Ovary (tissue), 3 donors: ENCODE measurements around the gene GTPBP10.

Experiments
- CTCF ChIP-seq, 3 donors: fragments of 450-650 bp in 2 of 3; fragments of 200-600 bp in 1 of 3; IDR thresholded peaks; one replicate each; pipeline versions ENCODE4 v1.5.1 to v1.8.0; 2016 to 2022; ENCODE audit warnings: antibody characterized with exemption in 3 of 3, mild to moderate bottlenecking in 1 of 3
- EP300 ChIP-seq: sonication (generic); formaldehyde crosslinking; IDR thresholded peaks from one replicate; pipeline ENCODE4 v1.6.1; 2017; ENCODE audit warnings: antibody characterized with exemption
- POLR2A ChIP-seq: fragments of 450-650 bp; IDR thresholded peaks from one replicate; pipeline ENCODE4 v1.6.1; 2017; ENCODE audit warnings: antibody characterized with exemption, mild to moderate bottlenecking, moderate library complexity
- donor health status: DM: no; HTN: no; CAD: no.

GRCh38 chr7:90424720-90425119, 78.2 kb downstream of the GTPBP10 start:
- TF ChIP-seq CTCF (IDR thresholded peaks at IDR 0.05): no peak
- TF ChIP-seq EP300: no peak
- no peak for TF ChIP-seq POLR2A
